Endodermal cell (in vitro differentiated cells): ENCODE data around the gene DTNA. TPM values are rescaled to one million over a fixed set of nuclear protein-coding genes. Genes with fewer than 3 reads are reported as not detected.

Experiments
- DNase-seq: peaks from one replicate; pipeline ENCODE4 v3.0.0-alpha.2; 2017
- H3K27ac ChIP-seq: 2 replicates; pipeline ENCODE4 v1.5.1; 2013; ENCODE audit warnings: mild to moderate bottlenecking, low read depth, low read length, moderate library complexity
- H3K27me3 ChIP-seq: 2 replicates; pipeline ENCODE4 v1.6.1; 2013; ENCODE audit warnings: mild to moderate bottlenecking, low read length, moderate library complexity; ENCODE audit not compliant: insufficient read depth, control insufficient read depth, poor library complexity, severe bottlenecking
- H3K36me3 ChIP-seq: 2 replicates; pipeline ENCODE4 v1.7.0; 2013; ENCODE audit warnings: mild to moderate bottlenecking, low read length, moderate library complexity; ENCODE audit not compliant: control insufficient read depth, insufficient read depth
- H3K4me1 ChIP-seq: one replicate; pipeline ENCODE4 v1.7.0; 2013; ENCODE audit warnings: low read length; ENCODE audit not compliant: control insufficient read depth, insufficient read depth
- H3K4me3 ChIP-seq: 2 replicates; pipeline ENCODE4 v1.5.1; 2013; ENCODE audit warnings: mild to moderate bottlenecking, low read length, moderate library complexity
- H3K9ac ChIP-seq: 2 replicates; pipeline ENCODE4 v1.6.1; 2013; ENCODE audit warnings: mild to moderate bottlenecking, low read length, moderate library complexity; ENCODE audit not compliant: poor library complexity, severe bottlenecking; ENCODE audit errors: extremely low read depth
- H3K9me3 ChIP-seq: 2 replicates; pipeline ENCODE4 v1.6.1; 2013; ENCODE audit warnings: mild to moderate bottlenecking, low read length, moderate library complexity; ENCODE audit not compliant: control insufficient read depth
- H3K27ac Mint-ChIP-seq: 2 replicates; pipeline ENCODE4 v1.8.0; 2020; ENCODE audit warnings: mixed read lengths
- H3K27me3 Mint-ChIP-seq: 2 replicates; pipeline ENCODE4 v1.8.0; 2021; ENCODE audit warnings: mild to moderate bottlenecking, mixed read lengths; ENCODE audit not compliant: insufficient read depth
- H3K36me3 Mint-ChIP-seq: 2 replicates; pipeline ENCODE4 v1.8.0; 2020; ENCODE audit warnings: low read depth, mixed read lengths
- H3K4me1 Mint-ChIP-seq: 2 replicates; pipeline ENCODE4 v1.8.0; 2020; ENCODE audit warnings: mixed read lengths
- H3K4me3 Mint-ChIP-seq: 2 replicates; pipeline ENCODE4 v1.8.0; 2020; ENCODE audit warnings: mild to moderate bottlenecking, moderate library complexity, mixed read lengths
- H3K9me3 Mint-ChIP-seq: 2 replicates; pipeline ENCODE4 v1.8.0; 2020; ENCODE audit warnings: mild to moderate bottlenecking, mixed read lengths
- CTCF ChIP-seq: fragments of 200-600 bp; sonication (generic); conservative IDR thresholded peaks from 2 replicates; pipeline ENCODE4 v1.5.0; 2021; ENCODE audit warnings: antibody characterized with exemption, mild to moderate bottlenecking
- WGBS, 2 experiments: methylation state at CpG; one replicate each; pipeline versions ENCODE4 v1.1.5 to v1.1.7; 2013; ENCODE audit warnings: missing lambda C conversion rate in 2 of 2, mixed read lengths in 1 of 2; ENCODE audit not compliant: insufficient coverage in 1 of 2, insufficient read length in 1 of 2; 5-methylcytosine and 5-hydroxymethylcytosine counted together
- total RNA-seq, 2 donors: library from RNA; stranded (reverse); fragmentation: NEBNext Ultra II Directional in 1 of 2; extraction: Animal tissue kit (Norgen Biotek cat#: 25700) in 1 of 2; gene quantifications; 2 replicates in 1 of 2; 3 replicates in 1 of 2; pipeline ENCODE4 v1.2.1, GENCODE V29; 2021

The DTNA gene
- total RNA-seq, 2 donors from 2014 or later: 45.6 to 51.6 TPM

- Histone ChIP-seq H3K9ac (no peak overlapping the region), H3K4me3 (peak overlapping the region; percentile 25), H3K9me3 (peaks cover 25% of the 10 kb centered on the region), H3K27me3 (no peaks in the 10 kb centered on the region), H3K27ac (peak overlapping the region; percentile 27), H3K36me3 (peaks cover 24% of the 10 kb centered on the region), H3K4me1 (no peaks in the 10 kb centered on the region)
- Mint-ChIP-seq H3K9me3 (peaks cover 26% of the 10 kb centered on the region), H3K27me3 (no peaks in the 10 kb centered on the region), H3K4me1 (peaks cover 21% of the 10 kb centered on the region), H3K36me3 (peaks cover 29% of the 10 kb centered on the region), H3K4me3 (no peak overlapping the region), H3K27ac (no peak overlapping the region)
- TF ChIP-seq CTCF: no peak
- peak; percentile 83 for DNase-seq
- 64 to 70% methylated on average over 2 to 3 of the region's 3 CpGs for WGBS, 2 experiments
Observed at GRCh38 chr18:34794348-34794747, 84.2 kb downstream of the DTNA start.

DNA sequence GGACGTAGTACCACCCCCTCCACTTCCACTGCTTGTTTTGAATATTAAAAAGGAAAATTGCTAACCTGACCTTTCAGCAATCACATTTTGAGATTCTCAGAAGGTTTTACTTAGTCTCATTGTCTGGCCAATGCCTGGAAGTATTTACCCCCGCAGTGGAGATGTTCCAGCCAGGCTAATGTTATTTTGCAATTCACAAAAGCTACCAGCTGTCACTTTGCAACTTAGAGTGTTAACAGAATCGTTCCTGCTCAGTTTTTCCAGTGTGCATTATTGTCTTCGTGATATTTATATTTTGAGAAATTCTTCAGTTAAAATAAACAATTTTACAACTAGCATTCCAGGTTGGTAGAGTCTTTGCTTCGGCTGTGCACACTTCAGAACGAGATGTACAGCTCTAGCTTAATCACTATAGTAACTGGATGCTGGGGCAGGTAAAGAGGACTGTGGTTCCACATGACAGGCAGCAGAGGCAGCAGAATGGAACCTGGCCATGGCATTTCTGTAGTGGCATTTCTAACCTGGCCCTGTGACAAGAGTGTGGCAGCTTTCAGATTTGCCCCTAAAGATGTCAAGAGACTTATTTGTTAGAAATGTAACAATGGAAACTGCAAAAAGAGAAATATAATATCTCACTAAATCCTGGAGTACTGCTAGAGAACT lies 85.1 kb downstream of the DTNA start:
- Mint-ChIP-seq H3K27ac (no peak overlapping the region), H3K9me3 (peaks cover 26% of the 10 kb centered on the region), H3K27me3 (no peaks in the 10 kb centered on the region), H3K36me3 (peaks cover 29% of the 10 kb centered on the region), H3K4me3 (no peak overlapping the region), H3K4me1 (peaks cover 23% of the 10 kb centered on the region)
- peak; percentile 39 for TF ChIP-seq CTCF
- Histone ChIP-seq H3K4me3 (peak overlapping the region; percentile 12), H3K4me1 (no peaks in the 10 kb centered on the region), H3K27ac (no peak overlapping the region), H3K36me3 (peaks cover 24% of the 10 kb centered on the region), H3K27me3 (no peaks in the 10 kb centered on the region), H3K9me3 (peaks cover 25% of the 10 kb centered on the region), H3K9ac (no peak overlapping the region)
- WGBS, 2 experiments: 79 to 91% methylated on average over 2 to 5 of the region's 6 CpGs
- DNase-seq: no peak

GRCh38 chr18:34796035-34796657 lies 86.0 kb downstream of the DTNA start:
- no peaks in the 10 kb centered on the region for H3K4me1 ChIP-seq
- peaks cover 25% of the 10 kb centered on the region for H3K9me3 ChIP-seq
- no peak overlapping the region for H3K9ac ChIP-seq
- no peak overlapping the region for H3K27ac Mint-ChIP-seq
- no peak overlapping the region for H3K4me3 Mint-ChIP-seq
- no peak for TF ChIP-seq CTCF
- no peak overlapping the region for H3K27ac ChIP-seq
- WGBS, 2 experiments: 99 to 100% methylated on average over 2 to 7 of the region's 7 CpGs
- no peak for DNase-seq
- peaks cover 29% of the 10 kb centered on the region for H3K36me3 Mint-ChIP-seq
- H3K4me3 ChIP-seq: no peak overlapping the region
- H3K27me3 ChIP-seq: no peaks in the 10 kb centered on the region
- H3K4me1 Mint-ChIP-seq: peaks cover 24% of the 10 kb centered on the region
- H3K27me3 Mint-ChIP-seq: no peaks in the 10 kb centered on the region
- H3K9me3 Mint-ChIP-seq: peaks cover 26% of the 10 kb centered on the region
- peaks cover 24% of the 10 kb centered on the region for H3K36me3 ChIP-seq
